Esophagus muscularis mucosa (tissue), 4 donors: Measurements from ENCODE around the gene FAAP20. TPM values are rescaled to one million over a fixed set of nuclear protein-coding genes. Genes with fewer than 3 reads are reported as not detected.

Experiments
- DNase-seq: peaks from one replicate; pipeline ENCODE4 v3.0.0-alpha.2; 2017; ENCODE audit errors: extremely low spot score
- H3K27ac ChIP-seq, 4 donors: fragments of 200-600 bp; sonication (generic); replicated peaks in 1 of 4; 1 replicate in 3 of 4; 2 replicates in 1 of 4; pipeline ENCODE4 v1.5.1; 2016 to 2019; ENCODE audit warnings: mild to moderate bottlenecking in 1 of 4
- H3K27me3 ChIP-seq, 4 donors: fragments of 200-600 bp; sonication (generic); one replicate each; pipeline versions ENCODE4 v1.5.1 to v1.6.0; 2016 to 2019
- H3K36me3 ChIP-seq, 4 donors: fragments of 200-600 bp; sonication (generic); one replicate each; pipeline ENCODE4 v1.5.1; 2016 to 2019
- H3K4me1 ChIP-seq, 4 donors: fragments of 200-600 bp; sonication (generic); one replicate each; pipeline ENCODE4 v1.5.1; 2016 to 2019
- H3K4me3 ChIP-seq, 4 donors: fragments of 200-600 bp; sonication (generic); 1 replicate in 2 of 4; 2 replicates in 2 of 4; pipeline ENCODE4 v1.5.1; 2016 to 2019; ENCODE audit warnings: mild to moderate bottlenecking in 4 of 4, moderate library complexity in 1 of 4
- H3K9me3 ChIP-seq, 4 donors: fragments of 200-600 bp; sonication (generic); 1 replicate in 3 of 4; 2 replicates in 1 of 4; pipeline ENCODE4 v1.5.1; 2016 to 2019
- EP300 ChIP-seq: sonication (generic); formaldehyde crosslinking; IDR thresholded peaks from one replicate; pipeline ENCODE4 v1.6.1; 2017; ENCODE audit warnings: antibody characterized with exemption
- POLR2A ChIP-seq: fragments of 450-650 bp; IDR thresholded peaks from one replicate; pipeline ENCODE4 v1.6.1; 2017; ENCODE audit warnings: antibody characterized with exemption, moderate library complexity, mild to moderate bottlenecking, low read depth
- POLR2AphosphoS5 ChIP-seq, 2 donors: sonication (generic); formaldehyde crosslinking; IDR thresholded peaks; one replicate each; pipeline ENCODE4 v1.6.1; 2017; ENCODE audit warnings: antibody characterized with exemption in 2 of 2
- WGBS: methylation state at CpG from one replicate; pipeline ENCODE4 v1.1.5; 2018; 5-methylcytosine and 5-hydroxymethylcytosine counted together
- intact Hi-C: fragments of 100-400 bp; cut with DNase I; formaldehyde crosslinking; loops from one replicate; pipeline ENCODE4 v1.15.1; 2023
- total RNA-seq, 4 donors: library from RNA; depleted of rRNA; stranded (reverse); fragments of >200 nt; gene quantifications; one replicate each; pipeline versions ENCODE4 v1.1.0 to v1.2.1, GENCODE V29; 2016
- TF ChIP-seq, protein P1 (sequence below), 3 experiments: fragments of 200-600 bp in 2 of 3; fragments of 450-650 bp in 1 of 3; sonication (generic) in 2 of 3; IDR thresholded peaks; one replicate each; pipeline ENCODE4 v1.5.1; 2017 to 2019; ENCODE audit warnings: antibody characterized with exemption in 3 of 3, mild to moderate bottlenecking in 2 of 3, moderate library complexity in 1 of 3

The FAAP20 gene
- total RNA-seq, 4 donors from 2014 or later = 37.9 to 81.7 (median 55.7) TPM

DNA sequence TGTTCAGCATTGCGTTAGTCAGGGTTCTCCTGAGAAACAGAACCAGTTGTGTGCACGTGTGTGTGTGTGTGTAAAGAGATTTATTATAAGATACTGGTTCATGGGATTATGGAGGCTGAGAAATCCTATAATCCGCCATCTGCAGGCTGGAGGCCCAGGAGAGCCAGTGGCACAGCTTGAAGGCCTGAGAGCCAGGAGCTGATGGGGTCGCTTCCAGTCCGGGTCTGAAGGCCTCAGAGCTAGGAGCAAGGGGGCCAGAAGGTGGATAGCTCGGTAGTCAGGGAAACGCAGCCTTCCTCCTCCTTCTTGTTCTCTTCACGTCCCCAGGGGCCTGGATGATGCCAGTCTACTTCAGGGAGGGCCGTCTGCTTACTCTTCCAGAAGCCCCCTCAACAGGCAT is 37.7 kb downstream of the FAAP20 start:
- no peak for DNase-seq
- Histone ChIP-seq H3K9me3 (no peaks in the 10 kb centered on the region), H3K4me3 (no peak overlapping the region), H3K27me3 (no peaks in the 10 kb centered on the region), H3K27ac (no peak overlapping the region), H3K4me1 (no peaks in the 10 kb centered on the region), H3K36me3 (no peaks in the 10 kb centered on the region)
- 85% methylated on average over 9 of the region's 9 CpGs for WGBS
- TF ChIP-seq POLR2A = no peak
- TF ChIP-seq, protein P1, sequence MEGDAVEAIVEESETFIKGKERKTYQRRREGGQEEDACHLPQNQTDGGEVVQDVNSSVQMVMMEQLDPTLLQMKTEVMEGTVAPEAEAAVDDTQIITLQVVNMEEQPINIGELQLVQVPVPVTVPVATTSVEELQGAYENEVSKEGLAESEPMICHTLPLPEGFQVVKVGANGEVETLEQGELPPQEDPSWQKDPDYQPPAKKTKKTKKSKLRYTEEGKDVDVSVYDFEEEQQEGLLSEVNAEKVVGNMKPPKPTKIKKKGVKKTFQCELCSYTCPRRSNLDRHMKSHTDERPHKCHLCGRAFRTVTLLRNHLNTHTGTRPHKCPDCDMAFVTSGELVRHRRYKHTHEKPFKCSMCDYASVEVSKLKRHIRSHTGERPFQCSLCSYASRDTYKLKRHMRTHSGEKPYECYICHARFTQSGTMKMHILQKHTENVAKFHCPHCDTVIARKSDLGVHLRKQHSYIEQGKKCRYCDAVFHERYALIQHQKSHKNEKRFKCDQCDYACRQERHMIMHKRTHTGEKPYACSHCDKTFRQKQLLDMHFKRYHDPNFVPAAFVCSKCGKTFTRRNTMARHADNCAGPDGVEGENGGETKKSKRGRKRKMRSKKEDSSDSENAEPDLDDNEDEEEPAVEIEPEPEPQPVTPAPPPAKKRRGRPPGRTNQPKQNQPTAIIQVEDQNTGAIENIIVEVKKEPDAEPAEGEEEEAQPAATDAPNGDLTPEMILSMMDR (IDR thresholded peaks at IDR 0.05) = no peak
- TF ChIP-seq POLR2AphosphoS5 (IDR thresholded peaks at IDR 0.05) = no peak
- no peak for TF ChIP-seq EP300
- intact Hi-C loops = no loop called here

DNA sequence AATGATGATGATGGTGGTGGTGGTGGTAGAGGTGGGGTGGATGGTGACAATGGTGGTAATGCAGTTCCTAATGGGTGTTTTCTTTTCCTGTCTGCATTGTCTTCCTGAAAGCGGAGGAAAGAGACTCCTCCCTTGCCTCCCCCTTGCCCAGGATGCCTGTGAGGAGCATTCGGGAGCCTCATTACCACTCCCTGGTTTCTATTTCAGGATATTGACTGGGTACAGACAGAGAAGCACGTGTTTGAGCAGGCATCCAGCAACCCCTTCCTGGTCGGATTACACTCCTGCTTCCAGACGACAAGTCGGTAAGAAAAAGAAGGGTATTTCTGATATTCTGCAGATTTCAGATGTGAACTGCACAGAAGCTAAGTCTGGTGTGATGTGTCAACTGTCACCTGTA is 38.8 kb downstream of the FAAP20 start:
- 74% methylated on average over 4 of the region's 6 CpGs for WGBS
- Histone ChIP-seq H3K27me3 (no peaks in the 10 kb centered on the region), H3K4me3 (no peak overlapping the region), H3K4me1 (no peaks in the 10 kb centered on the region), H3K36me3 (no peaks in the 10 kb centered on the region), H3K27ac (no peak overlapping the region), H3K9me3 (no peaks in the 10 kb centered on the region)
- intact Hi-C loops = no loop called here
- no peak for DNase-seq
- TF ChIP-seq POLR2A (no peak), EP300 (no peak), POLR2AphosphoS5 (IDR thresholded peaks at IDR 0.05) (no peak)
- TF ChIP-seq, protein P1 (IDR thresholded peaks at IDR 0.05) = no peak

DNA sequence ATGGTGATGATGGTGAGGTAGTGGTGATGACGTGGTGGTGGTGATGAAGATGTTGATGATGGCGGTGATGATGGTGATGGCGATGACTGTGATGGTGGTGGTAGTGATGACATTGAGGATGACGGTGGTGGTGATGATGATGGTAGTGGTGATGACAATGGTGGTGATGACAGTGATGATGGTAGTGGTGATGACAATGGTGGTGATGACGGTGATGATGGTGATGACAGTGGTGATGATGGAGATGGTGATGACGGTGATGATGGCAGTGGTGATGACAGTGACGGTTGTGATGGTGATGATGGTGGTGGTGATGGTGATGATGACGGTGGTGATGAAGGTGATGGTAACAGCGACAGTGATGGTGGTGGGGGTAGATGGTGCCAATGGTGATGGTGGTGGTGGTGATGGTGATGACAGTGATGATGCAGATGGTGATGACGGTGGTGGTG is 39.4 kb downstream of the FAAP20 start:
- 97% methylated on average over 10 of the region's 10 CpGs for WGBS
- Histone ChIP-seq H3K27ac (no peak overlapping the region), H3K9me3 (no peaks in the 10 kb centered on the region), H3K4me3 (no peak overlapping the region), H3K36me3 (no peaks in the 10 kb centered on the region), H3K27me3 (no peaks in the 10 kb centered on the region), H3K4me1 (no peaks in the 10 kb centered on the region)
- no peak for TF ChIP-seq POLR2A
- TF ChIP-seq EP300 = no peak
- TF ChIP-seq, protein P1 (IDR thresholded peaks at IDR 0.05) = no peak
- intact Hi-C loops = no loop called here
- DNase-seq = no peak

DNA sequence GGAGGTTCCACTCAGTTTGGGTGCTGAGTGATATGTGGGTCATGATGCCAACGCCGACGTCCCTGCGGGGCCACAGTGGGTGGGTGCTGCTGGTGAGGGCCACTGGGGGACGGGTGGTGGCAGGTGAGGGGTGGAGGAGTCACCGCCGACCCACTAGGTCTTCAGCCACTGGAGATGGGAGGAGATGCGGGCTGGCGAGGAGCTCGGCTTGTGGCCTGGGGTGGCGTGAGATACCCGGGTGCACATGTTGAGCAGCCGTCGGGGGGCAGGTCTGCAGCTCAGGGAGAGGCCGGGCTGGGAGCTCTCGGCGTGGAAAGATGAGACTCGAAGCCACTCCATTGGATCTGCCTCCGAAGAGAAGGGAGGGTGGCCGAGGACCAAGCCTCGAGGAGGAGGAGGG is 40.5 kb downstream of the FAAP20 start:
- 93% methylated on average over 21 of the region's 21 CpGs for WGBS
- H3K36me3 ChIP-seq = no peaks in the 10 kb centered on the region
- TF ChIP-seq, protein P1 (IDR thresholded peaks at IDR 0.05) = no peak
- TF ChIP-seq POLR2A = no peak
- no peak for TF ChIP-seq POLR2AphosphoS5 (IDR thresholded peaks at IDR 0.05)
- TF ChIP-seq EP300 = no peak

DNA sequence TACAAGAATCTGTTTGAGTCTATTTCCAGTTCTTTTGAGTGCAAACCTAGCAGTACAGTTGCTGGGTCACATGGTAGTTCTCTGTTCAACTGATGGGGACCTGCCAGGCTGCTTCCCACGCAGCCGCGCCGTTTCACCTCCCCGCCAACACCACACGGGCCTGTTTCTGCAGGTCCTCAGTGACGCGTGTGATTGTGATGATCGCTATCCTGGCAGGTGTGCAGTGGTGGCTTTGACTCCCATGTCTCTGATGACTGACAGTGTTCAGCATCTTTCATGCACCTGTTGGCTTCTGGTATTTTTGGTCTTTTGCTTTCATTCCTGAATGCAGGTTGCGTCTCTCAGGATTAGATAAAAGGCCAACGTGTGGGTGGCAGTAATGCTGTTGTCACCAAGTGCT is 41.6 kb downstream of the FAAP20 start:
- TF ChIP-seq, protein P1 (IDR thresholded peaks at IDR 0.05) = no peak
- TF ChIP-seq EP300 = no peak
- WGBS = 92% methylated on average over 11 of the region's 11 CpGs

More for the DNA sequence above, 40.5 kb downstream of the FAAP20 start:
- Histone ChIP-seq H3K4me1 (no peaks in the 10 kb centered on the region), H3K27me3 (no peaks in the 10 kb centered on the region), H3K9me3 (no peaks in the 10 kb centered on the region), H3K27ac (no peak overlapping the region), H3K4me3 (no peak overlapping the region)
- intact Hi-C loops = no loop called here
- DNase-seq = no peak

More for the DNA sequence above, 41.6 kb downstream of the FAAP20 start:
- no peak for DNase-seq
- Histone ChIP-seq H3K4me1 (no peaks in the 10 kb centered on the region), H3K9me3 (no peaks in the 10 kb centered on the region), H3K27ac (no peak overlapping the region), H3K36me3 (no peaks in the 10 kb centered on the region), H3K4me3 (no peak overlapping the region), H3K27me3 (no peaks in the 10 kb centered on the region)
- intact Hi-C loops = no loop called here
